OCI-M1 (cell line): Measurements from ENCODE around the gene PBXIP1.
"Not testable (repeated sequence)": the region's sequence is repeated elsewhere in the genome, so short reads cannot be mapped to it uniquely, and the experiment has no call there.

Experiments
- DNase-seq: peaks from one replicate; lab custom pipeline; 2025; lab: John Stamatoyannopoulos, UW

The PBXIP1 gene

DNA sequence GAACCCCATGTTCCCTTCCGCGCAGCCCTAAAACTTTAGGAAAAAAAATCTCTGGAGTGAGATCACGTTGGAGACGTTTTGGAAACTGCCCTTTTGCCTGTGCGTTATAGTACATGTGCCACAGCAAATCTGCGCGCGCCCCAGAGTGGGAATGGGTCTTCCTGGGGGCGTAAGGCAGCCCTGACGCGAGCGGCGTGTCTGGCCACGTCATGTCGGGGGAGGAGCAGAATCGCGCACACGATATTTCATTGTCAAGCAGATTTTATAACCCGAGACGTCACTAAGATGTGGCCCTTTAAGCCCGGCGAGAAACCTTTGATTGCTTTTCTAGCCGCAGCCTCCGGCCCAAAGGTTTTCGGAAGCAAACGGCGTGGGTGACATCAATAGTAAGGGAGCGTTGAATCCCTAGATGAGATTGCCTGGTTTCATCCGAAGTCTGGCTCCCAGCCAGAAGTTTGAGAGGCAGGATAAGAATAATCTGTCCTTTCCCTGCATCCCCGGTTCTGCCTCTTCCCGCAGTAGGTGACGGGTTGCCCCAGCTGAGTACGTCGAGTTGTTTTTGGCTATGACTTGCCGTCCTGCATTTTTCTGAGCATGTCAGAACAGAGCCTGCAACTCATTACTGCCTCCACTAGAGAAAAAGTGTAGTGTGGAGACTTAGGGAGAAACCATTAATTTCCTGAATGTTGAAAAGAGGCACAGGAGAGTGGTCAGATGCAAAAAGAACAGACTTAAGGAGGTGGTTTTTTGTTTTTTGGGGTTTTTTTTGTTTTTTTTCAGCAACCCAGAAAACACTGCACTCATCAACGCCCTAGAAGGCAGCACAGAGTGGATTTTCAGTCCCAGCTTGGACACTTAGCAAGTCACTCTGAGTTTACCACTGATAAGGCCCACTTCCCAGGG is 18.6 kb downstream of the PBXIP1 start:
- DNase-seq = peak; percentile 97

DNA sequence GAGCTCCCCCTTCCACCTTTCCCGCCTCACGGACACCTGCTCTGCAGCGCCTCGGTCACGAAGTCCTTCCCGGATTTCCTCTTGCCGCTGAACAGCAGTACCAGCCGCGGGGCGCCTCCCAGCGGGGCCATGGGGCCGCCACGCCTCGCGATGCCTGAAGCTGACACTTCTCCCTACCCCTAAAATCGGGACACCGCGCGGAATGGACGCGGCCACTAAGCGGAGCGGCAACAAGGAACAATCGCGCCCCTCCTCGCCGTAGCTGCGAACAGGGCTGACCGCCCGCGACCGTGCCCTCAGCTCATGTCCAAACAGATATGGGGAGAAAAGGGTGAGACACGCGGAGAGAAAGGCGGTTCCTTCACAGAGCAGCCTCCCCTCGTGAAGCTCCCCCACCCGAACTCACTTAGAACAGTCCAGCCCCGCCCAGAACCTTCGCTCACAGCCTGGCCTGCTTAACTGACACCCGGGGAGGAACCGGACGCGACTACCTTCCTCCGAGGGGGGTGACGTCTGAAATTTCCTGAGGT is 19.3 kb downstream of the PBXIP1 start, which contains the start of gene PMVK:
Gene PMVK, minus strand, starts transcription at position 165 of the 530 bp plus-strand sequence. Its CDS starts 34 bp downstream, at position 131.
- peak; percentile 98 for DNase-seq

DNA sequence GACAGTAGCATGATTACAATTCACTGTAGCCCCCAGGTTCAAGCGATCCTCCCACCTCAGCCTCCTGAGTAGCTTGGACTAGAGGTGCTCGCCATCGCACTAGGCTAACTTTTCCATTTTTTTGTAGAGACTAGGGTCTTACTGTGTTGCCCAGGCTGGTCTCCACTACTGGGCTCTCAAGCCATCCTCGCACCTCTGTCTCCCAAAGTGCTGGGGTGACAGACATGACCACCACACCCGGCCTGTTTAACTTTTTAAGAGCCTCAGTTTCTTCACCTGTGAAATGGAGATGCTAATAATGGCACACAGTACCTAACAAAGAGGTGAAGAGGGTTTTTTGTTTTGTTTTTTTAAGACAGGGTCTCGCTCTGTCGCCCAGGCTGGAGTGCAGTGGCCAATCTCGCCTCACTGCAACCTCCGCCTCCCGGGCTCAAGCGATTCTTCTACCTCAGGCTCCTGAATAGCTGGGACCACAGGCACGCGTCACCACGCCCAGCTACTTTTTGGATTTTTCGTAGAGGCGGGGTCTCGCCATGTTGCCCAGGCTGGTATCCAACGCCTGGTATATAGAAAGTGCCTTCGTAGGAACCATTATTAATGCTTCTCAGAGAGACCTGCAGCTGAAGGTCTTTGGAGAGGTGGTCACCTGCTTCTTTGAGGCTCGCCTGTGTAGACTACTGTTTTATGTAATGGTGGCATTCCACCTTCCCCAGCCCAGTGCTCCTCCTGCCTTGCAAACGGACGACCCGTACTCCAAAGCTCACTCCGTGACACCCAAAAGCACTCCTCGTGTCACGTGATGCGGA is 19.9 kb downstream of the PBXIP1 start:
- no peak for DNase-seq

DNA sequence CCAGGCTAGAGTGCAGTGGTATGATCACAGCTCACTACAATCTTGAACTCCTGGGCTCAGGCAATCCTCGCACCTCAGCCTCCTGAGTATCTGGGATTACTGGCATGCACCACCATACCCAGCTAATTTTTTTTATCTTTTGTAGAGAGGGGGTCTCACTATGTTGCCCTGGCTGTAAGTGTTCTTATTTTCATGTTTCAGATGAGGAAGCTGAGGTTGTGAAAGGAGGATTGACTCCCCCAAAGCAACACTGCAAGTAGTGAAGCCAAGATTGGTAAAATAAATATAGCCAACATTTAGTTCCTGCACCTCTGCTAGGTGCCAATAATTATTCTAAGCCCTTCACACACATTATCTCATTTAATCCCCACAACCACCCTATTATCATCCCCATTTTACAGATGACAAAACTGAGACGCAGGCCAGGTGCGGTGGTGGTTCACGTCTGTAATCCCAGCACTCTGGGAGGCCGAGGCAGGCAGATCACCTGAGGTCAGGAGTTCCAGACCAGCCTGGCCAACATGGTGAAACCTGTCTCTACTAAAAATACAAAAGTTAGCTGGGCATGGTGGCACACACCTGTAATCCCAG is 21.4 kb downstream of the PBXIP1 start:
- no peak for DNase-seq

DNA sequence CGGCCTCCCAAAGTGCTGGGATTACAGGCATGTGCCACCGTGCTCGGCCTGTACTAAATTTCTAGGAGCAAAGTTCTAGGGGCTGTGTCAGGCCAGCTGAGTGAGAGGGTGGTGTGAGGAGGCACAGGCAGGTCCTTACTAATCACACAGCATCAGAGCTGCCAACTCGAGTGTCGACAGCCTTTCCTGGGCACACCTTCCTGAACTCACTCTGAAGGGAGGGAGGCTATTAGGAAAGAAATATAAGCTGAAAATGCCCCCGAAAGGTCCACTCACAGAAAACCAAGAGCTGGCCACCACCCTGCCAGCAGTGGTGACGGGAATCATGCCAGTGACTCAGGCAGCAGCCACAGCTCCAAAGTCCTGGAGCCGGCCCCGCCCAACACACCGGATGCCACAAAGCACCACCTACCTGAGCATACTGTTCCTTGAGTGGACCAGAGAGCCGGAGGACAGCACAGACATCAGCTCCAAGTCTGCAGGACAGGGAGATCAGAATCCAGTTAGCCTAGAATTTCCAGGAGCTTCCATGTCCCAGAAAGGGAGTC is 23.9 kb downstream of the PBXIP1 start:
- DNase-seq = no peak

DNA sequence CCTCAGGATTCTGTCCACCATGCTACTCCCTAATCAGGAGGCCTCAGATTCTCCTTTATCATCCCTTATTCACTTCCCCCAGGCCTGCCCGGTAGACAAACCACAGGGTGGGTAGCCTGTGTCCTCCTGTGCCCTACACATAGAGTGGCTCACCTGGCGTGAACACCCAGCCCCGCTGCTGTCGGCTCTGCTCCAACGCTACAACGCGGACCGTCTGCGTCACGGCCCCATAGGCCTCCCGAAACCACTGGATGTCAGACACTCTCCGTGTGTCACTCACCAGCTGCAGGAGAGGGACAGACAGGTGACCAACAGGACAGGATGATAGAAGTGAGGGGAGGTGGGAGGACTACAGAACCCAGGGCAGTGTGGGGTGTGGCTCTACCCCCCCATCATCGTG is 29.7 kb downstream of the PBXIP1 start:
- no peak for DNase-seq

DNA sequence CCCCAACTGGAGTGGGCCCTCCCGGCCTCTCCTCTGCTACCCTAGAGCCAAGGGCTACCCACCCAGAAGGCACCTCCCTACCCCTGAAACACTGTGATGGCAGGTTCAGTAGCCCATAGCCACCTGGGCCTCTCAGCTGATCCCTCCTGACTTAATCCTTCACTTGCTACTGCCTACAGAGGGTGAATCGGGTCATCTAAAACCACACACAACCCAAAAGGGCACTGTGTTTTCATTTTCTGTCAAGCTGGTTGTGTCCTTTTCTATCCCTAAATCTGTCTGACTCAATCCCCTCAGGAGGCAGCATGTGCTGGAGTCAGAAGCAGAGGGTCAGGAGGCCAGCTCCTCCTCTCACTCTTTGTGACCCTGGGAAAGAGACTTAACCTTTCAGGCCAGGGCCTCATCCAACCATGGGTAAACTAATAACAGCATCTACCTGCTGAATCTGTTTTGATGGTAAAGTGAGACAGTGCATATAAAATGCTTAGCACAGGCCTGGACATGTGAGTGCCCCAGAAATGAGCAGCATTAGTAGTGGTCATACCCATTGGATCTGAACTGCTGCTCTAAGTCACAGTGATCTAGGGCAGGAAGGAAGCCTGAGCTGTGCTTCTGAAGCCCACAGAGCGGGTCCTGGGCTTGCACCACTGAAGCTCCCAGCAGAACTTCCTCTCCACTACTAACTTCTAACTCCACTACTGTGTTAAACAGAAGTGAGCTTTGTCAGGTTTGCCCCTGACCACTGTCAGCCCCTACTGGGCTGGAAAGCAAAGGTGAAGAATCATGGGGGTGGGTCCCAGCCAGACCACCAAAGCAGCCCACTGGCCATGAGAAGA is 30.3 kb downstream of the PBXIP1 start:
- DNase-seq = no peak

DNA sequence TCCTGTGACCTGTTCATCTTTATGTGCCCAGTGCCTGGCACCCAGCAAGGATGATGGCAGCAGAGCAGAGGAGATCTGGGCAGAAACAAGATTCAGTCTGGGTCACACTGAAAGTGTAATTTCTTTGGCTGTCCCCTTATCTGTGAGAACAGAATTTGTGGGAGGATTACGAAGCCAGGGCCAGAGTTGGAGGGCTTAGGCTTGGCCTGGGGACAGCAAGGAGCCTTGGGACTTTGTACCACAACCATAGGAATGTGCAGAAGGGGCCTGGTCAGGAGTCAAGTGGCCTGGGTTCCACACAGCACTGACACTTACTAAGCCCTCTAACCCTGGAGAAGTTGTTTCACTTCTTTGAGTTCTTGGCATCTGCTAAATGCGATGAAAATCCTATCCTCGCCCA is 32.2 kb downstream of the PBXIP1 start:
- peak; percentile 50 for DNase-seq

DNA sequence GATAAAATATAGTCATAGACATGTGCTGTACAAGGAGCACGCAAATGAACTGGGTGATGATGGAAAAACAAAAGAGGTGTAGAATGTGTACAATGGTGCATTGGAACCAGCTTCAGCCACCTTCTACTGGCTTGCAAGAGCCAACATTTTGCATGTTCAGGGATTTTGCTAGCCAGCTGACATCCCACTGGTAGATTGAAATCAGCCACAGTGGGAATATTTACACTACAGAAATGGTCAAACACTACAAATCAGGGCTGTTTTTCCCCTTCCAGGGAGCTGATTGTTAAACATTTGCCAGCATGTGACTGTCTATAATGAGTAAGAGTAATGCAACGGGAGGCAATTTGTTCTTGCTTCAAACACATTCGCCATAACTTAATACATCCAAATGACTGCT is 42.6 kb downstream of the PBXIP1 start:
- DNase-seq = no peak

DNA sequence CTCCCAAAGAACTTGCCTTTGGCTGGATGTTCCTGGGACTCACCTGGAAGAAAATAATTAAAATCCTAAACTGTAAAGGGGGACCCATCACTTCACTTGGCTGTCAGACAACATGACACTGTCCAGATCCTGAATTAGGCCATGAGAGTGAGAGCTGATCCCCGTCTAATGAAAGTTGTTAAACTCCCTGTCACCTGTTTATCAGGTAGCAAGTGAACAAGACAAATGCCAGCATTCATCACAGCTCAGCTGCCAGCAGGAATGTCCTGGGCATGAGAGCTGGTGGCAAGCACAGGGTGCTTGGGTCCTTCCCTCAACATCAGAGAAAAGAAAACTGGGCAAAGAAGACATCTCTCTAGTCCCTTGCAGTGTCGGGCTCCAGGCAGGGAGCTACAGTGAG is 43.1 kb downstream of the PBXIP1 start:
- no peak for DNase-seq

DNA sequence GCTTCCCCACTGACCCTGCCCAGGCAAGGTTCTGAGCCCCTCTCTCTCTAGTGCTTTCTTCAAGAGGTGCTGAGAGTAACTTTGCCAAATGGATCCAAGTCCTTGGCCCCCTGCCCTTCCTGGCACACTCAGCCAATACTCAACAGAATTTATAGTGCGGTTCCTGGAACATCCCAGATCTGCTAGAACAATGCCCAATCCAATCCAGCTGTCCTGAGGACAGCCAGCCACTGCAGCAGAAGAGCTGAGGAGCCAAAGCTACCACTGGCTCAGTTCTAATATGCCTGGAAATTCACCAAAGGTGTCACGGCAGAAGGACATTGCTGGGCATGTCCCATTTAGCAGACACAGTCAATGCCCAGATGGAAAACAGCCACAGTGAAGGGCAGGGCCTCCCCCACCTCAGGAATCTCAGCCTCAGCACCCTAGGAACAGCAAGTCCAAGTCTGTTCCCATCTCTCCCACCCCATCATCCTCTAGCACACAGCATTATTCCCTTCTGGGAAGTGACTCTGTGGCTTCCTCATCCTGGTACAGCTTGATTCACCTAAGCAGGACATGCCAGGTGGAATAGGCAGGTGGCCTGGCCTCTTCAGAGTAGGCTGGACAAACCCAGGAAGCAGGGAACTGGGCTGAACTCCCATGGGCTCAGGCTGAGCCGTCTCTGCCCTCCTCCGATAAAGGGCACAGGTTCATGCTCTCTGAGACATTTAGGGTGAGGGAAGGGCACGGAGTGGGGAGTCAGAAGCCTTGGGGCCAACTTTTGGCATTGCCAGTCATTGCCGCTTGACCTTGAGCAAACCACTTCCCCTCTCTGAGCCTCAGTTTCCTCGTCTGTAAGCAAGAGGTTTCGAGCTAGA is 44.0 kb downstream of the PBXIP1 start:
- DNase-seq = no peak

DNA sequence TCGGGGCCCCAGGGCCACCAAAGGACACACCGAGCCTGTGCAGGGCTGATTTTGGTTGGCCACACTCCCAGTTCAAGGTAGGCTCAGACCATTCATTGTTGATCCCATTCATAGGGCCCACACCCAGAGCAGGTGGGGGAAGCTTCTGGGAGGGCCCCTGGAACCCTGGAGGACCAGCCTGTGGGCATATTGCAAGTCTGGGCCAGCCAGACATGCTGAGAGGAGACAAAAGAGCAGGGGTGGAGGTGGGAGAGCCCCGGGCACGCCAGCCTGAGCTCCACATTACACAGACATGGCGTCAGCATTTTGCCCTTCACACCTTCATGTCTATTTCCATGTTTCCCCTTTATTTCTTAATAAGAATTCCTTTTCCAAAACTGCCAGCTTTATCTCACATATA is 45.0 kb downstream of the PBXIP1 start:
- no peak for DNase-seq

DNA sequence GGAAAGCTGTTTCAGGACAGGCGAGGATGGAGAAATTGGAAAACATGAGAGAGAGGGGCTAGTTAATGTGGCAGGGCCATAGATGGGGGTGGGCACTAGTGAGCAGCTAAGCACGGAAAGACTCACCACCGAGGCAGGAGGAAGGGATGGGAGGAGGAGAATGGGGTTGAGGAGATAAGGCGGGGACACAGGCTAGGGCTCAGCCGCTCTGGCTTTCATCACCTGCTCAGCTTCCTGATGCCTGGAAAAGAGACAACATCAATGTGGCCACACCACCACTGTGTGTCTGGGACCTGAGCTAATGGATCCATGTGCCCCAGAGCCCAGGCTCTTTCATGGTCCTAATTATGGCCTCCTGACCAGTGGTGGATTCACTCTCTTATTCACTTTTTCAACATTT is 47.0 kb downstream of the PBXIP1 start:
- DNase-seq = no peak

DNA sequence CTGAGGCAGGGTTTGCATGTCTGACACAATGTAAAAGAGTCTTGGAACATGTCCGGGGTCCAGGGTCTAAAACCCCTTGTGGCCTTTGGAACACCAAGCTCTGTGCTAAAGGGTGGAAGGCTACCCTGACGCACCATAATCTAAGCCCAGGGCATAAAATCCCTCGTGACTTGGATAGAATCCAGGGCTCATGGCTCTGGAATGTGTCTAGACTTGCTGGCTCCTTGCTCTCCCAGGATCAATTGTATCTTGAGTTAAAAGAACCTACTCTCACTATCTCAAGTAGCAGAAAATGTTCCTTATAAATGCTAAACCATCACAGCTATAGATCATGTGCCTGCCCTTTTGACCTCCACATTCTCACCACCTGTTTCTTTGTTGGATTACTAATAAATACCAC is 47.8 kb downstream of the PBXIP1 start:
- not testable (repeated sequence) for DNase-seq

DNA sequence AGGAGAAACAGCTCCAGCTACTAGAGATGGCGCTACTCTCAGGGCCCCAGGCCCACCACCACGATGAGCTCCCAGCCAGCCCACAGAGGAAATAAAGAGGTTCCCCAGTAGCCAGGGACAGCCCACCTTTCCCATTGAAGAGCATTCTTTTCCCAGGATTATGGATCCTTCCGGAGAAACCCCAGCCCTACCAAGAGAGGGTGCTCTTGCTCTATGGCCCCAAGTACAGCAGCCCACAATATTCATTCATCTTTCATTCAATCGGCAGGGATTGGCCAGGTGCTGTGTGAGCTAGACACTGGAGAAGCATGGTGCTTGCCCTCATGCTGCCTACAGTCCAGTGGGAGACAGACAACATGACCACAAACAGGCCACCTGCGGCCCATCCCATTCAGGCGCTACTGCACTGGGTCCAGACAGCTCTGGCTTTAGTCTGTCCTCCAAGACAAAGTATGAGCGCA is 49.2 kb downstream of the PBXIP1 start:
- DNase-seq = no peak

DNA sequence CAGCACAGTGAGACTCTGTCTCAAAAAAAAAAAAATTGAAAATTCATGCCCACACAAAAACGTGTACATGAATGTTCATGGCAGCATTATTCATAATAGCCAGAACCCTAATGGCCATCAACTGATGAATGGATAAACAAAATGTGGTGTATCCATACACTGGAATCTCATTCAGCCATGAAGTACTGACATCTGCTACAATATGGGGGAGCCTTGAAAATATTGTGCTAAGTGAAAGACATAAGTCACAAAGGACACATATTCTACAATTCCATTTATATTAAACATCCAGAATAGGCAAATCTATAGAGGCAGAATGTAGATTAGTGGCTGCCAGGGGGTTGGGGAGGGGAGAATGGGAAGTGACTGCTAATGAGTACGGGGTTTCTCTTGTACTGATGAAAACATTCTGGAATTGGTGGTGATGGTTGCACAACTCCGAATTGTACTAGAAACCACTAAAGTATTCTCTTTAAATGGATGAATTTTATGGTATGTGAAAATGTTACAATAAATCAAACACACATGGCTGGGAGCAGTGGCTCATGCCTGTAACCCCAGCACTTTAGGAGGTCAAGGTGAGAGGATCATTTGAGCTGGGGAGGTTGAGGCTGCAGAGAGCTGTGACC is 52.8 kb downstream of the PBXIP1 start:
- no peak for DNase-seq

DNA sequence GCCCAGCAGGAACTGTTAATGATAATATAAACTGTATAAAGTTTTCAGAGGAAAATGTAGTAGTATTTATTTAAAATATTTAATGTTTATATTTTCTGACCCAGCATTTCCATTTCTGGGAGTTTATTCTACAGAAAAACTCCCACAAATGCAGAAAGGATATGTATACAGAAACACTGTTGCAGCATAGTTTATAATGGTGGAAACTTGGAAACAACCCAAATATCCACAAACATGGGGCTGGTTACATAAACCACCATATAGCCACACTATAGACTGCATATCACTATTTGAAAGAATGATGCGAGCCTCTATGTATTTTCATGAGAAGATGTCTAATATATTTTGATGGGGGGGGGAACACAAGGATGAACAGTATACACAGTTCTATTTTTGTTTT is 54.3 kb downstream of the PBXIP1 start:
- no peak for DNase-seq

DNA sequence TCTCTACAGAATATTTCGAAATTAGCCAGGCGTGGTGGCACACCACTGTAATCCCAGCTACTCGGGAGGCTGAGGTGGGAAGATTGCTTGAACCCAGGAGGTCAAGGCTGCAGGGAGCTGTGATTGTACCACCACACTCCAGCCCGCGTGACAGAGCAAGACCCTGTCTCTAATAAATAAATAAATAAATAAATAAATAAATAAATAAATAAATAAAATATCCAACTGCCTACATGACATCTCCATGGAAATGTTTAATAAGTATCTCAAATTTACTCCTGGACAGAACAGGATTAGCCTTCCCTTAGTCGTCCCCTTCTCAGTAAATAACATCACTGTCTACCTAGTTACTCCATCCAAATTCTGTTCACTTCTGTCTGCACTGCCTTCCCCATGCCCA is 56.9 kb downstream of the PBXIP1 start:
- no peak for DNase-seq

DNA sequence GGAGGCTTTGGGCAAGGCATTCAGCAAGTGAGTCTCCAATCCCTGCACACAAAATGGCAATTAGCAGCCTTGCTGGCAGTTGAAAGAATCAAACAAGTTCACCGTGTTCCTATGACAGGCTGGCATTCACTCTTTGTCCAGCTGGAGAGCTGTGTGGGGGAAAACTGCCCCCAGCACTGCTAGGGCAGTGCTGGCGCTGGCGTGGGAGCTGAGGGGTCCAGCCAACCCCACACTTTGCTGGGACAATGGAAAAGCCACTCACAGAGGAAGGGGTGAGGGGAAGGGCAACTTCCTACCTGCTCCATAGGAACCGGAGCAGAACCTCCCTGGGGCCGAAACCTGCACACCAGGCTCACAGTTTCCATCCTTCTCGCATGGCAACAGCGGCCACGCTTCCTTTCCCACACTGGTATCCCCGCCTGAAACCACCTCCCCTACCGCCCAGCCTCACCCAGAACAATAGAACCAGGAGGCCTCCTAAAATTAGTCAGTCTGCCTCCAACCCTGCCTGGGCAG is 59.1 kb downstream of the PBXIP1 start:
- DNase-seq = no peak
